Measurements from ENCODE around the gene CTDSP1.

Gene CTDSP1

DNA sequence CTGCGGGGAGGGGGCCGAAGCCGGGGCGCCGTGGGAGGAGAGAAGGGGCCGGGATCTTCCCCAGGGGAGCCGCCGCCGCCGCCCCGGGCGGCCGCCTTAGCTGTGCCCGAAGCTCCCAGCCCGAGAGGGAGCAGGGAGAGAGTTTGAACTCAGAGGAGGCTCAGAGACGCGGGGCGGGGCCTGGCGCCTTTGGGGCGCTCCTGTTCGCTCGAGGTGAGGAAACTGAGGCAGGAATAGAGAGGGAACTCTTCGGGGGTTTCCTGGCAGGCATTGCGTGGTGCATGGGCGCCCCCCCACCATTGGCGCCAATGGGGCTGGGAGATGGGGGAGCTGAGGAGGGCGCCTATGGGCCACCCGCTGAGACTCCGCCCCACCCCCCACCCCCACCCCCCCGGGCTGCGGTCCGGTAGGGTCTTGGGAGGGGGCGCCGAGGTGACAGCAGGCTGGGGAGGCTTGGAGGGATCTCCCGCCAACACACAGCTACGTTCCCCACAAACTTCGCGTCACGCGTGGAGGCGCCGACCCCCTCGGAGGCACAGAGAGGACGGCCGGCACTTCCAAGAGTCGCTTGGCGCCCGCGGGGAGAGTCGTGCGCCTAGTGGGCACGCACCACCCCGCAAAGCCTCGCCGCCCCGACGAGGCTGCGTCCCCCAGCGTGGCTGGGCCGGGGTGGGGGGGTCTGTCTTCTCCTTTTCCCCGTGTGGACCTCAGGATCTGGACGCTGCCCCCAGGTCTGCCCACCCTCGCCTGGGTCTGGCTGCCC is 680 bp downstream of the CTDSP1 start:
- DNase-seq = peak; percentile 37

DNA sequence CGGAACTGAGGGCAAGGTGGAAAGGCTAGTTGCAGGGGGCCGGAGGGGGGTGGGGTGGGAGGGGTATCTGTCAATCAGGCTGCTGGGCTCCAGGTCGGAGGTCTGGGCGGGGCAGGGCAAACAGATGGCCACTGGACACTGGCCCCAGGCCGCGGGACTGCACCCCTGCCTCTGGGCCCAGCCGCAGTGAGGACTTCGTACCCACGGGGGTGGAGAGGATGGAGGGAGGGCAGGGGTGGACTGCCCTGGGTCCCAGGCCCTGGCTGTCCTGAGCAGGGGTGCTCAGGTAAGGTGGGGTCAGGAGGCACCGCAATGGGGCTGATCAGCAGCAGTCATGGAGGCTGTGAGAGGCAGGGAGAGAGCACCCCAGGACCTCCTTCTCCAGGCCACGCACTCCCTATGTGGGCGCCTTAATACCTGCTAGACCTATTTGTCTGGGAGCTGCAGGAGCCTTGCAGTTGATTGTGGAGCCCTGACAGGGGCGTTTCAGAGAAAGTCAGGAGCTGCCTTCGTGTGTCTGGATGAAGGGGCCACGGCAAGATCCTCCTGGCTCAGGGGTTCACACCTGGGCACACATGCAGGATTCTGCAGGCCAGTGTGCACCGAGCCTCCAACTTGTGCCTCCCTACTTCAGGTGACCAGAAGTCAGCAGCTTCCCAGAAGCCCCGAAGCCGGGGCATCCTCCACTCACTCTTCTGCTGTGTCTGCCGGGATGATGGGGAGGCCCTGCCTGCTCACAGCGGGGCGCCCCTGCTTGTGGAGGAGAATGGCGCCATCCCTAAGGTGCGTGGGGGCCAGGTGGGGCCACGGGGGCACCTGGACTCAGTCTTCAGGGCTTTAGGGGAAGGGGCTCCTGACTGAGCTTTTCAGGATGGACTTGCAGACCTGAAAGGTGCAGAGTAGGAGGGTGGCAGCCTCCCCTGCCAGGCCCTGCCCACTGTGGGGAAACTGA is 1.5 kb downstream of the CTDSP1 start:
- no peak for DNase-seq

DNA sequence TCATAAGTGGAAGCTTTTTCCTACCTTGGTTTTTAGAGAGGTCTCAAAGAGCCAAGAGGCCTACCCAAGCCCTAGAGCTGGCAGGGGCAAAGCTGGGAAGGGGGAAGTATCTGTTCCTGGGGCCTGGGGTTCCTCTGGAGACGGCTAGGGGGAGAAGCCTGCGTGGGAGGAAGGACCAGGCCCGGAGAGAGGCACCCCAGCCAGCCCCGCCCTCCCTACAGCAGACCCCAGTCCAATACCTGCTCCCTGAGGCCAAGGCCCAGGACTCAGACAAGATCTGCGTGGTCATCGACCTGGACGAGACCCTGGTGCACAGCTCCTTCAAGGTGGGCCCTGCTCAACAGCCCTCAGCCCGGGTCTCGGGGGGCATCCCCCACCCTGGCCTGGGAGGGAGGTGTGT is 2.2 kb downstream of the CTDSP1 start:
- DNase-seq = no peak

DNA sequence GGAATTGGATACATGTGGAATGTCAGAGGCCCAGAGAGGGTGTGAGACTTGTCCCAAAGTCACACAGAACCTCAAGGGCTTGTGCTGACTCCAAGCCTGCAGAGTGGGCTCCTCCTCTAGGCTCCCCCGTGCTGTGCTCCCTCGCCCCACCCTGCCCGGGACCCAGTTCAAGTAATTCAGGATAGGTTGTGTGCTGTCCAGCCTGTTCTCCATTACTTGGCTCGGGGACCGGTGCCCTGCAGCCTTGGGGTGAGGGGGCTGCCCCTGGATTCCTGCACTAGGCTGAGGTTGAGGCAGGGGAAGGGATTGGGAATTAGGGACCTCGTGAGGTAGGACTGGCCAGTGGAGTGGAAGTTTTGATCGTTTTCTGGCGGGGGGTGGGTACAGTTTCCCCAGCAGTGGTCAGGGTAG is 2.8 kb downstream of the CTDSP1 start:
- DNase-seq = no peak

DNA sequence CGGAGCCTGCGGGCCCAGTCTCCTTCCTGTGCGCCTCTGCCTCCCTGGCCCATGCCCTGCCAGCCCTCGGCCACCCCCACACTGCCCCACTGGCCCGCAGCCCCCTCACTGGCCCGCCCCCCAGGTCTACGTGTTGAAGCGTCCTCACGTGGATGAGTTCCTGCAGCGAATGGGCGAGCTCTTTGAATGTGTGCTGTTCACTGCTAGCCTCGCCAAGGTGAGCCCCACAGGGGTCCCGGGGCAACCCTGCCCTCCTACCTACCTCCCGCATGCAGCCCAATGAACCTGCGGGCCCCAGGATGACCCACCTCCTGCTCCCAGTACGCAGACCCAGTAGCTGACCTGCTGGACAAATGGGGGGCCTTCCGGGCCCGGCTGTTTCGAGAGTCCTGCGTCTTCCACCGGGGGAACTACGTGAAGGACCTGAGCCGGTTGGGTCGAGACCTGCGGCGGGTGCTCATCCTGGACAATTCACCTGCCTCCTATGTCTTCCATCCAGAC is 3.3 kb downstream of the CTDSP1 start:
- DNase-seq = no peak

DNA sequence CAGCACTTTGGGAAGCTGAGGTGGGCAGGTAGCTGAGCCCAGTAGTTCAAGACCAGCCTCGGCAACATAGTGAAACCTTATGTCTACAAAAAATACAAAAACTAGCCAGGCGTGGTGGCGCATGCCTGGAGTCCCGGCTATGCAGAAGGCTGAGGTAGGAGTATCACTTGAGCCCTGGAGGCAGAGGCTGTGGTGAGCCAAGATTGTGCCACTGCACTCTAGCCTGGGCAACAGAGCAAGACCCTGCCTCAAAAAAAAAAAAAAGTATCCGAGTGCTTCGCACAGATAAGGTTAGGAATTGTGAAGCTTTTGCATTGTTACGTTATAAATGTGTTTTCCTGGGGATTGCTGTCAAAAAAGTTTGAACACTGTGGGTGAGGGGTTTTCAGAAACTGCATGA is 4.1 kb downstream of the CTDSP1 start:
- no peak for DNase-seq

DNA sequence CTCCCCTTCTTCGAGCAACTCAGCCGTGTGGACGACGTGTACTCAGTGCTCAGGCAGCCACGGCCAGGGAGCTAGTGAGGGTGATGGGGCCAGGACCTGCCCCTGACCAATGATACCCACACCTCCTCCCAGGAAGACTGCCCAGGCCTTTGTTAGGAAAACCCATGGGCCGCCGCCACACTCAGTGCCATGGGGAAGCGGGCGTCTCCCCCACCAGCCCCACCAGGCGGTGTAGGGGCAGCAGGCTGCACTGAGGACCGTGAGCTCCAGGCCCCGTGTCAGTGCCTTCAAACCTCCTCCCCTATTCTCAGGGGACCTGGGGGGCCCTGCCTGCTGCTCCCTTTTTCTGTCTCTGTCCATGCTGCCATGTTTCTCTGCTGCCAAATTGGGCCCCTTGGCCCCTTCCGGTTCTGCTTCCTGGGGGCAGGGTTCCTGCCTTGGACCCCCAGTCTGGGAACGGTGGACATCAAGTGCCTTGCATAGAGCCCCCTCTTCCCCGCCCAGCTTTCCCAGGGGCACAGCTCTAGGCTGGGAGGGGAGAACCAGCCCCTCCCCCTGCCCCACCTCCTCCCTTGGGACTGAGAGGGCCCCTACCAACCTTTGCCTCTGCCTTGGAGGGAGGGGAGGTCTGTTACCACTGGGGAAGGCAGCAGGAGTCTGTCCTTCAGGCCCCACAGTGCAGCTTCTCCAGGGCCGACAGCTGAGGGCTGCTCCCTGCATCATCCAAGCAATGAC is 4.8 kb downstream of the CTDSP1 start:
- no peak for DNase-seq

DNA sequence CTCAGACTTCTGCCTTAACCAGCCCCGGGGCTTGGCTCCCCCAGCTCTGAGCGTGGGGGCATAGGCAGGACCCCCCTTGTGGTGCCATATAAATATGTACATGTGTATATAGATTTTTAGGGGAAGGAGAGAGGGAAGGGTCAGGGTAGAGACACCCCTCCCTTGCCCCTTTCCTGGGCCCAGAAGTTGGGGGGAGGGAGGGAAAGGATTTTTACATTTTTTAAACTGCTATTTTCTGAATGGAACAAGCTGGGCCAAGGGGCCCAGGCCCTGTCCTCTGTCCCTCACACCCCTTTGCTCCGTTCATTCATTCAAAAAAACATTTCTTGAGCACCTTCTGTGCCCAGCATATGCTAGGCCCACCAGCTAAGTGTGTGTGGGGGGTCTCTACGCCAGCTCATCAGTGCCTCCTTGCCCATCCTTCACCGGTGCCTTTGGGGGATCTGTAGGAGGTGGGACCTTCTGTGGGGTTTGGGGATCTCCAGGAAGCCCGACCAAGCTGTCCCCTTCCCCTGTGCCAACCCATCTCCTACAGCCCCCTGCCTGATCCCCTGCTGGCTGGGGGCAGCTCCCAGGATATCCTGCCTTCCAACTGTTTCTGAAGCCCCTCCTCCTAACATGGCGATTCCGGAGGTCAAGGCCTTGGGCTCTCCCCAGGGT is 5.5 kb downstream of the CTDSP1 start:
- DNase-seq = no peak

DNA sequence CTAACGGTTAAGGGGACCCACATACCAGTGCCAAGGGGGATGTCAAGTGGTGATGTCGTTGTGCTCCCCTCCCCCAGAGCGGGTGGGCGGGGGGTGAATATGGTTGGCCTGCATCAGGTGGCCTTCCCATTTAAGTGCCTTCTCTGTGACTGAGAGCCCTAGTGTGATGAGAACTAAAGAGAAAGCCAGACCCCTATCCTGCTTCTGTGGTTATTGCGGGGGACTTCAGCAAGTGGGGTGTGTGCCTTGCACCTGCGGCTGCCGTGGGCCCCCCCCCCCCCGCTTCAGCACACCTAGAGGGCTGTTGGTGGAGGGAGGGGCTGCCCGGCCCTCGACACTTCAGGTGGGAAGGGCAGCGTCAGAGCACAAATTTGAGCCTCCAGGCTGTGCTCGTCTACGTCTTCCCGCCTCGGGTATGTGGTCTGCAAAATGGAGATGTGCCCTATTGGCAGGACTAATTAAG is 6.1 kb downstream of the CTDSP1 start:
- DNase-seq = no peak

DNA sequence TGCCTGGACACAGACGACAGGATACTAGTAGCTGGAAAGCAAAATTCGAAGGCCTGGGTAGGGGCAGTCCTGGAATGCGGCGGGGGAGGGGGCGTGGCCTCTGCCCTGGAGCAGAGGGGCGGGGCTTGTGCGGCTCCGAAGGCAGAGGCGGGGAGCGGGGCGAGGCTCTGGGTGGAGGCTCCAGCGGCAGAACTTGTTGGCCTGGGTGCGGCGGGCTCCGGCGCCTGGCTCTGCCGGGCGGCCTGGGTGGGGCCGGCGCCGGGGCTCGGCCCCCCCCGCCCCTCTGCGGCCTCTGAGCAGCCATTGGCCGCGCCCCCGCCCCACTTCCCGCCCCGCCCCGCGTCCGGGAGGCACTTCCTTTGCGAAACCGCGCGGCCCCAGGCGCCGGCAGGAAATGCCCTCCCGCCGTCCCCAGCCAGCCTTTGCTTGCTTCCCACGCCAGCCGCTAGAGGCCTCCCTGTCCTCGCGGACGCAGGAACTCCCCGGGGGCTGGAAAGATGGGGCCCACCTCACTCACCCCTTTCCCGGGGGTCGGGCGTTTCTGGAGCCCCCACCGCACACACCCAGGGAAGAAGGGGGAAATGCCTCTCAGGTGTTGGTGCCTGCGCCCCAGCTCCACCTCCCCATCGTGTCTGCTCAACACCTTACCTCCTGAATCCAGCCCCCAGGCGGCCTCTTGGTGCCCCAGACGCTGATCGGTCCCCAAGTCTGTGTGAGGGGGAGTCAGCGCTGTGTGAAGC is 6.7 kb downstream of the CTDSP1 start:
- DNase-seq = peak; percentile 96

DNA sequence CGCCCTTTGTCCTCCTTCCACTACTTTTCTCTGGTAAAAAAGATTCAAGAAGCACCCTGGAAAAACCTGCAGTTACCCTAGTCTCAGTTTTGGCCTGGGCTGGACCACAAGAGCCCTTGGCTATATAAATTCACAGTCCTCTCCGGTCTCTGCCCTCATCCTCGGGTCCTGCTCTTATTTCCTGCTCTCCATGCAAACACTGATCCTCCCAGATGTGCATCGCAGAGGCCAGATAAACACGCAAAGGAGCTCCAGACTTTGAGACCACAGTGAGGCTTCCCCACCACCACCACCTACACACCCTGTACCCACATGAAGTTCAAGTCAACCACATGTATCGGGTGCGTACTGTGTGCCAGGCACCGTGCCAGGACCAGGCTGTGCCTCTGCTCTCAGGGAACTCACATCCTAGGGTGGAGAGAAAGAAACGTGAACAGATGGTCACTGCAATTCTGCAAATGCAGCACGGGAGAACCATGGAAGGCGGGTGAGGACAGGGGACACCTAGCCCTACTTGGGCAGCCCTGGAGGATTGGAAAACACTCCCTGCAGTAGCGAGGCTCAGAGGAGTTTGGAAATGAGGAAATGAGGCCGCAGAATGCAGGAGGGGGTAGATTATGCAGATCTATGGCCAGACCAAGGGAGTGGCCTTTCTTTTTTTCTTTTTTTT is 7.4 kb downstream of the CTDSP1 start:
- DNase-seq = peak; percentile 40

DNA sequence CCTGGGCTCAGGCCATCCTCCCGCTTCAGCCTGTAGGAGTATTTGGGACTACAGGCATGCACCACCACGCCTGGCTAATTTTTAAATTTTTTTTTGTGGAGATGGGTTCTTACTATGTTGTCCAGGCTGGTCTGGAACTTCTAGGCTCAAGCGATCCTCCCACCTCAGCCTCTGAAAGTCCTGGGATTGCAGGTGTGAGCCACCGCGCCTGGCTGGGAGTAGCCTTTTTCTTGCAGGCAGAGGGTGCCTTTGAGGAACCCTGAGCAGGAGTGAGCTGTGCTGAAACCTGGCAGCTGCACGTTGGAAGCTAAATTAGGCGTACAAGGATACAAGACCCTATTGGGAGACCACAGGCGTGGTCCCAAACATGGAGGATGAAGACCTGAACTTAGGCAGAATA is 8.0 kb downstream of the CTDSP1 start:
- no peak for DNase-seq

DNA sequence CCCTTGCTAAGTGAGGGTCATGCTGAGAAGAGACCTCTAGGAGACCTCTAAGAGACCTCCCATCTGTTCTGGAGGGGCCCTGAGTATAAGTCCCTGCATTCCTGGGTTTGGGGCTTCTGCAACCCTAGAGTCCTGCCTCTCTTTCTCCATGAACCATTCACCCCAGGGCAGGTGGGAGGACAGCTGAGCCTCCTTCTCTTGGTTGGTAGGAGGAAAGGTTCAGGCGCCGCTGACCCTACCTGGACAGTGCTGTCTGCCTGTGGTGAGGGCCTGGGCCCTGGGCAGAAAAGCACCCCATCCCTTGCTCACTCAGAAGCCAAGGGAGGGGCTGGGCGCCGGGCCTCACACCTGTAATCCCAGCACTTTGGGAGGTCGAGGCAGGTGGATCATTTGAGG is 18.7 kb downstream of the CTDSP1 start:
- no peak for DNase-seq

DNA sequence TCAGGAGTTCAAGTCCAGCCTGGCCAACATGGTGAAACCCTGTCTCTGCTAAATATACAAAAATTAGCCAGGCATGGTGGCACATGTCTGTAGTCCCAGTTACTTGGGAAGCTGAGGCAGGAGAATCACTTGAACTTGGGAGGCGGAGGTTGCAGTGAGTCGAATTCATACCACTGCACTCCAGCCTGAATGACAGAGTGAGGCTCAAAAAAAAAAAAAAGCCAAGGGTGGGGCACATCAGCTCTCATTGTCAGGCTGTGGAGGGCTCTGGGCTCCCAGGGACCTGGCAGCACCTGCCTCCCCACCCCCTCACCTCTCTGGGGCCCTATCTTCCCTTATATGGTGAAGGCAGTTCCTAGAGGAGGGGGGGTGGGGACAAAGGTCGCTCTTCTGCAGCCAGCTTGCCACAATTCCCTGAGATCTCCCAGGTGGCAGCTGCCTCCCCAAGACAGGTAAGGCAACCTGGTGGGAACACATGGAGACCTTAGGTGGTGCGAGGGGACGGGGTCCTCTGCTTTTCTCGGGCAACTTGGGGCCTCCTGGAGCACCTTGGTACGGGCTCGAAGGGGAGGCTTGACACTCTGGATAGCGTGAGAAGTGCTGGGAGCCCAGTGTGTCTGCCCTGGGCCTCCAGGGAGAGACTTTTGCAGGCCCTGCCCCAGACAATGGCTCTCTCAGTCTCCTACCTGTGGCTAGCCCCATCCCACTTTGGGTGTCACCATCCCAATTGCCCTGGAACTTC is 19.2 kb downstream of the CTDSP1 start, which contains the start of gene VIL1:
VIL1 (plus strand) TSS at position 407 of the 742 bp plus-strand sequence. CDS start 4,656 bp downstream, outside the sequence.
- DNase-seq = no peak

DNA sequence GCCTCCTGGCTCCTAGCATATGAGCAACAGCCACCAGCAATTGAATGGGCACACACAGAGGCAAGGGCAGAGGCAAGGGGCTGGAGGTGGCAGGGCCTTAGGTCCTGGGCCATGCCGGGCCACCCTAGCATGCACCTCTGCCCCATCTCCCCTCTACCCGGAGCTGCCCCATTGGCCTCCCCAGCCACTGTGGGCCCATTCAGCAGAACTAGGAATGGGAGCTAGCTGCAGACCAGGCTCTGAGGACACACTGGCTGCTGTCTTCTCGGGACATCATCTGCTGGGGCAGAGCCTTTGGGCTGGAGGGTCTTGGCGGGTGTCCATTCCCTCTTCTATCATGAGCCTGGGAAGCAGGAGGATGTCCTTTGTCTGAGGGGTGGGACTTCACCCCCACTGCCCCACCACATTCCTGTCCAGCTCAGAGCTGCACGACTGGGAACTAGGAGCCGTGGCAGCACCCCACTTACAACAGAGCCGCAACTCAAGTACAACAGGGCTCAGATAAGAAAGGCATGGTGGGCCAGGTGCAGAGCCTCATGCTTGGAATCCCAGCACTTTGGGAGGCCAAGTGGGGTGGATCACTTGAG is 20.1 kb downstream of the CTDSP1 start:
- no peak for DNase-seq

DNA sequence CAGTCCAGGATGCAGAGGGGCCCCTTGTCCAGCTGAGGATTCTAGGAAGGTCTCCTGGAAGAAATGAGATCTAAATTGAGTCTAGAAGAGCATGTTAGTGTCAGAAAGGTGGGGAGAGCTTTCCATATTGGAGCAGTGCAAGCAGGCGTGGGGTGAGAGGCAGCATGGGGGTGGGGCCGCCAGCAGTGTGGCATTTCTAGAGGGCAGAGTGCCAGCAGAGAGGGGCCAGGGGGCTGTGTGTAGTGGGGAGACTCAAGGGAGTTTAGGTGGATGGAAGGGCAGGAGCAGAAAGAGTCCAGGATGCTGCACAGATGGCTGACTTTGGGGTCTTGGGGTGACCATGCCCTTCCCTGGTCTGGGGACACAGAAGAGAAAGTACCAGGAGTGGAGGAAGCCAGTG is 21.4 kb downstream of the CTDSP1 start:
- no peak for DNase-seq

DNA sequence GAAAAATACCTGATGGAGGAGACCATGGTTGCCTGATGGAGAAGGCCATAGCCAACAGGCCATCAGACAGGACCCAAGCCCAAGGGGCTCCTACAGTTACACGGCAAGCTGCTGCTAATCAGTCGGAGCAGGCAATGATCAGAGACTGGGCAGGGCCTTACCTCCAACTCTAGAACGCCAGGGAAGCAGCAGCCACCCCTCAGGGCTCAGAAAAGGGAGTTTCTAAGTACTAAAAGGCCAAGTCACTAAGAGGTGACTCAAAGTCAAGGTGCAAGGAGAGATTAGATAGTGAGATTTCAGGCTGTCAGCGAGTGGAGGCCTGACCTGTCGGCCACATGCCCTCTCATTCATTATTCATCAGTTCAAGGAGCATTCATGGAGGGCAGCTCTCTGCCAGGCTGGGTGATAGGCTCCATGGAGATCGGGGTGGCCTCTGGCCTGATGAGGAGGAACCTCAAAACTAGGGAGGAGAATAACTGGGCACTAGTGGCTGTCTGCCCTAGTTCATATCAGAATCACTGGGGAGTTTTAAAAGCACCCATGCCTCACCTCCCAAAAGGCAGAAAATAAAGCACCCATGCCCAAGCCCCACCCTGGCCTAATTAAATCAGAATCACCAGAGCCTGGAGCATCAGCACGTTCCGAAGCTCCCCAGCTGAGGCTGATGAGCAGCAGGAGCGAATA is 22.9 kb downstream of the CTDSP1 start:
- DNase-seq = no peak

DNA sequence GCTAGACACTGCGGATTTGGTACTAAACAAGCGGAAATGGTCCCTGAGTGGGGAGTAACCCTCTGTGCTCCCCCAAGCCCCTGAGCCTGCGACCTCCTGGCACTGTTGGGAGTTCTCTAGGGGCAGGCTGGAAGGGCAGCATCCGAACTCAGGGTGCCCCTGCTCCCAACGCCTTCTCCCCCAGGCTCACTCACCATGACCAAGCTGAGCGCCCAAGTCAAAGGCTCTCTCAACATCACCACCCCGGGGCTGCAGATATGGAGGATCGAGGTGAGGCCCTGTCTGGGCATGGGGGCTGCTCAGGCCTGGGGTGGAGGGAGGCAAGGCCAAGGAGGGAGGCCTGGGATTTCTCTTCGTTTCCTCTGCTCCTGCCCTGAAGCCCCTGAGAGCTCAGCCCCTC is 23.9 kb downstream of the CTDSP1 start:
- no peak for DNase-seq

DNA sequence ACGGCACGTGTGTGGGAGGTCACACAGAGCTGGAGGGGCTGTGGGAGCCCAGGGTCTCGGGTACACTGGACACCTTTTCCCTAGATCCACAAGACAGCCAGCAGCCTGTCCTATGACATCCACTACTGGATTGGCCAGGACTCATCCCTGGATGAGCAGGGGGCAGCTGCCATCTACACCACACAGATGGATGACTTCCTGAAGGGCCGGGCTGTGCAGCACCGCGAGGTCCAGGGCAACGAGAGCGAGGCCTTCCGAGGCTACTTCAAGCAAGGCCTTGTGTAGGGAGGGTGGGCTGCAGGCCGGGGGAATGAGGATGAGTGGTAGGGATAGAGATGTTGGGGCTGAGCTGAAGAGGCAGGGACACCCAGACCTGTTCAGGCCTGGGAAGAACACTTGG is 25.9 kb downstream of the CTDSP1 start:
- no peak for DNase-seq

Measured in midbrain (tissue), 1 donor.